Measurements from ENCODE around the gene RCAN1.

- TF ChIP-seq CTCF (IDR thresholded peaks at IDR 0.05) (no peak), POLR2A (IDR thresholded peaks at IDR 0.05) (no peak)
Observed at GRCh38 chr21:34517491-34518245, 97.2 kb downstream of the RCAN1 start.

All from testis (tissue), 2 donors.